C4-2B (cell line): Measurements from ENCODE around the gene DGKH.

Source experiments
- CTCF ChIP-seq: fragments of 450-650 bp; conservative IDR thresholded peaks from 2 replicates; pipeline ENCODE4 v1.5.1; 2017; ENCODE audit warnings: mild to moderate bottlenecking
- ZFX ChIP-seq: fragments of 450-650 bp; IDR thresholded peaks from 2 replicates; pipeline ENCODE4 v1.6.1; 2017

GRCh38 chr13:42272804-42273175, 224.3 kb downstream of the DGKH start:
- TF ChIP-seq CTCF (no peak), ZFX (no peak)
